Medulla oblongata (tissue), 1 donor: ENCODE data around the gene PRORP.
"Not testable (repeated sequence)": the region's sequence is repeated elsewhere in the genome, so short reads cannot be mapped to it uniquely, and the experiment has no call there.

ENCODE experiments used
- DNase-seq: peaks from one replicate; pipeline ENCODE4 v3.0.0-alpha.2; 2015; ENCODE audit errors: extremely low spot score

PRORP gene

DNA sequence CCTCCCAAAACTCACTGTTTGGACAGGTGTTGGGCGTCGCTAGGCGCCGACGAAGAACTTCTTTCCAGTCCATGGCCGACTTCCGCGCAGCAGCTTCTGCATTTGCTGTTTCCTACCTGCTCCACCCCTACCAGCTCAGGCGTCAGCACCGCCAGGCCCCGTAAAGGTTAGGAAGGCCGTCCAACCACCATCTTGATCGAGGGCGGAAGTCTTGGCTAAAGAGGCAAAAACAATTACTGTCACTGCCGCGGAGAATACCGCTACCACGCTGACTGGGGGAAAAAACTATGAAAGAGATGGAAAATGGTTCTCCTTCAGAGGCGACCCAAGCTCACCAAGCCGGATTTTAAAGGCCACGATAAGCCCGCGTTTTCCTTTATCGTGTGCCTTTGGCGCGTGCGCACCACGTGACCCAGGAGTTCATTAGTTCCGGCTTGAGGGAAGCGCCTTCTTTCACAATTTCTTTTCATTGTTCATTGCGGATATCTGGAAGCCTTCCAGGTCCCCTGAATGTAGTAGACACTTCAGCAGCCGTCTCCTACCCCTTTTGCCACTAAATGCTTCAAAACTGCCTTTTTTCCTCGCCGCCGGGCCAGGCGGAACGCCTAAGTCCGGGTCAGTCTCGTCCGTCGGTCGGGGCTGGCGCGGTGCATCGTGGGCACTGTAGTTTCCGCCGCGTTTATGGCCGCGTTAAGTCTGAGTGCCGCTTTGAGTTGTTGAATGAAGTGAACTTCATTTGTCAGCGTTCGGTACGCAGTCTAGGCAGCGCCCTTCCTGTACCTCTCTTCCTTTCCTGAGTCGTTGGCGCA lies at the start of gene PRORP, which contains the start of gene PPP2R3C:
PRORP (plus strand) TSS at position 666 of the 809 bp plus-strand sequence. CDS start 694 bp downstream, outside the sequence.
PPP2R3C (minus strand) TSS at position 104 of the 809 bp plus-strand sequence; CDS start at position 73, 31 bp downstream.
- DNase-seq: peak; percentile 96

- DNase-seq: no peak
These were observed 48.9 kb upstream of the PRORP start for GRCh38 chr14:35073486-35073885.

GRCh38 chr14:35078082-35078481 lies 44.3 kb upstream of the PRORP start:
- DNase-seq: no peak

DNA sequence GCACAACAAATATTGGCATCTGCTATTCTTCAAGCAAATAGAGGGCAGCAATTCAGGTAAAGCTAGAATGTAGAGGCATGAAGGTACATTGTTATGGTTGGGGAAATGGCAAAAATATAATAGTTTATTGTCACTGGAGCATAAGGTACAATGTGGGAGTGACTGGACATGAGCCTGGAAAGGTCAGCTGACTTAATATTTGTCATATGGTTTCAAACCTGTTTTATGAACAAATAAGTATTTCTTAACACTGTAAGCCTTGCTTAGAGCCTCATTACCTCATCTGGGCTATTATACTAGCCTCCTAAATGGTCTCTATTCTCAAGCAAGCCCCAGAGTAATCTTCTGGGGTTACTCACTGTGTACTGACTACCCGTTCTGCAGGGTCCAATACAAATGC lies 42.6 kb upstream of the PRORP start:
- no peak for DNase-seq

GRCh38 chr14:35083530-35084150 lies 38.7 kb upstream of the PRORP start:
- no peak for DNase-seq

DNA sequence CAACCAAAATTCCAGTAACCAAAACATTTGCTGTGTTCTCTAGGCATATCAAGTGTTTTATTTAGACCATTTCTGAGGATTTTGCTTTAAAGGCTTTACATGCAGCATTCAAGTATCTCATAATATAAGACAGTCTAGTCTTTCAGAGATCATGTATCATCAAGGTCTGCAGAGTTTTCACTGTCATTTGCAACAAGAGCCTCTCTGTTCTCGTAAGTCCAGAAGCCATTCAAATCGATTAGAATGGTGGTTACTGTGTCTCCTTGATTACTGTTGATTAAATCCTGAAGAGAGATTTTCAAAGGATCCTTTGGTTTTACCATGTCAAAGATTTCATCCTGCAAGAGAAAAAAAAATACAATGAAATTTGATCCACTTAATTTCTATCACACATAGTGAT lies 36.9 kb upstream of the PRORP start:
- DNase-seq: no peak

DNA sequence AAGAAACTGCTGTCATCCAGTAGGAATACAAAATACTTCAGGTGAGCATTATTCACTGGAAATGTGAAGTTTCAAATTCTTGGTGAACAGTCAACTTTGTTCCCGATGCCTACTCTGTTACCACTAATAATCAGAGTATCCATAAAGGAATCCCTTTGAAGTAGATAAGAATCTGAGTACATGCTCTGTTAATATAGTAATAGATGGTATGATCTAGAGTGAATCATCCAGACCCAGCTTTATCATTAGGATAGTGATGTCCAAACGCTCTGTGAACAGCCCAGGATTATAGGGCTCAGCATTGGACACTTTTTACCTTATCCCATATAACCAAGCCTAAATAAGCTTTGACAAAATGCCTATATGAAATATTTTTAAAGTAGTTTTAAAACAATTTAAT lies 33.8 kb upstream of the PRORP start:
- no peak for DNase-seq

DNA sequence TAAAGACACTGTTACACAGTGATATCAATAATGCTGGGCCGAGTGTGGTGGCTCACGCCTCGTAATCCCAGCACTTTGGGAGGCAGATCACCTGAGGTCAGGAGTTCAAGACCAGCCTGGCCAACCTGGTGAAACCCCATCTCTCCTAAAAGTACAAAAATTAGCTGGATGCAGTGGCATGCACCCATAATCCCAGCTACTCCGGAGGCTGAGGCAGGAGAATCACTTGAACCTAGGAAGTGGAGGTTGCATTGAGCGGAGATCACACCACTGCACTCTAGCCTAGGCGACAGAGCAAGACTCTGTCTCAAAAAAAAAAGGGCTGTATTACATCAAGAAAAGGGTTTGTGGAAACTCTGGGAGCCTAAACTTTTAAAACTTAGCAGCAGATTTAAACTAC lies 27.7 kb upstream of the PRORP start:
- not testable (repeated sequence) for DNase-seq

DNA sequence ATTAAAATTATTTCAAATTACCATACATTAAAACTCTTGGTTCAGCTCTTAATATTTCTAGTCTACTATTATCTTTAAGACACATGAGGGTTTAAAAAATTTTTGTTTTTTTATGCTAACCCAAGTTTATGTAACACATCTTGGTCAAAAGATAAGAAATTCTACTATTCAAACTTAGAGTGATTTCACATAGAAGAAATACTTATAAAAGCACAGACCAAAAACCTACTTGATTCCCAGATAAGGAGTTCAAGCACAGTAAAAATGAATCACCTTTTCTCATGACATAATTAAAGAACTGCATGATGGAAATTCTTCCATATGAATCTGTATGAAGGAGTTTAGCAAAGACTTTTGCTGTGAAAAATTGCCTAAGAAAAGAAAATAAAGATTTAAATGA lies 14.5 kb upstream of the PRORP start:
- DNase-seq: no peak

DNA sequence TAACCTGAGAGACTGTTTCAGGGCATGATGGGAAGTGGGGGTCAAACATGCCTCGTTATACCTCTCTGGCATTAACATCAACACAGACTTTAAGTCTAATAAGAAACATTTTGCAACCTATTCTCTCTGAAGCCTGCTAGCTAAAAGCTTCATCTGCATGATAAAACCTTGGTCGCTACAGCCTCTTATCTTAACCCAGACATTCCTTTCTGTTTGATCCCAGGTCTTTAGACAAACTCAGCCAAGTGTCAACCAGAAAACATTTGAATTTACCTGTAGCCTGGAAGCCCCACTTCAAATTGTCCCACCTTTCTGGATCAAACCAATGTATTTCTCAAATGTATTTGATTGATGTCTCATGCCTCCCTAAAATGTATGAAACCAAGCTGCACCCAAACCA lies 9.7 kb upstream of the PRORP start:
- no peak for DNase-seq

DNA sequence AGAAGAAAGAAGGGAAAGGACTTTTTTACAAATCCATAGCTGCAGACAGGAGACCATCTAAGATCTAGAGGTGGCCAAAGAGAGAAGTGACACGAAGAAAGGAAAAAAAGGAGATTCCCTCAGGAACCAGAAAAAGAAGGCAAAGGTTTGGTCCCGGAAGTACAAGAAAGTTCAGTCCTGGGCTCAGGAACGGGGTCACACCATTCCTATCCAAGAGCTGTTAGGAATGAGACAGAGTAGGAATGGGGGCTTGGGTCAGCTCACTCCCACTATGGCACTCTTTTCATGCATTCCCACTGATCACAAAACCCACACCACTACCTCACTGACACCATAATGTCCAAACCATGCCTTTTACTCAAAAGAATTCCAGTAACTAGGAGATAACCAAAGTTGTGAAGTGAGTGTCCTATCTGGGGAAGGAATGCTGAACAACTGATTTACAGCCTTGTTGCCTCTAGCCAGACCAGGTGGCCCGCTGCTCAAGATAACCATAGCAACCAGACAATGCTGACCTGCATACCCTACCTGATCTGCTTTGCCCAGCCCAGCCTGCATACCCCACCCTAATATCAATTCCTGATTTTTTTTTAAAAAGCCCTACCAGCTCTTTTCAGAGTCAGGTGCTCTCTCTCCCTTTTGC lies 8.9 kb upstream of the PRORP start:
- no peak for DNase-seq

DNA sequence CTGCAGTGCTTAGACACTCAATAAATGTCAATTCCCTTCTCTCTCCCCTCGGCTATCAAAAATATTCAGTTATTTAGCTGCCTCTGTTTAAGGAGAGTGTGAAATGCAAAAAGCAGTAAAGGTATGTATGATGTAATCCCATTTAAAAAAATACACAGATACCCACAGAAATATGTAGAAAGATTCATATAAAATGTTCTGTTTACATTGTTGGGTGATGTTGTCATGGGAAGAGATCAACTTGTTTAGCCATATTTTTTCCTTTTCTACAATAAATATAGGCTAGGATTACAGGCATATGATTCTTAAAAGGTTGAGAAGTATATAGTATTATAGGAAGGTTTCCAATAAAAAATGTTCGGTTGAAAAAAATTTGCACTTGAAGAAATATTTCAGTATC lies 8.3 kb upstream of the PRORP start:
- DNase-seq: no peak

- DNase-seq: no peak
These were observed 6.1 kb upstream of the PRORP start for GRCh38 chr14:35116242-35116641.

DNA sequence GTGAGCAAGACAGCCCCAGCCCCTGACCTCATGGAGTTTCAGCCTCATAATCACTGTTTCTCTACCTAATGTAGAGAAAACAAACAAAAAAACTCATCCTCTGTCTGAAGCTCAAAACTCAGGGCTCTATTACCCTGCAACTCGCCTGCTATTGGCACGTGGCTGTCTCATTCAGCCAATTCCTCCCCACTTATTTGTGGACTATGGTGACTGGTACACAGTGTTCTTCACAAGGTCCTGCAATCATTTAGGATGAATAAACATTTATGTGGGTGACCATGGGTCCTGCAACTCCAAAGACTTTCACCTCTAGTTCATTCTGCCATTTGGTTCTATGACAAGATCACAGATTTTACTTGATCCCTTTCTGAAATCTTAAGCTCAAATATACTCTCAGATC lies 5.2 kb upstream of the PRORP start:
- no peak for DNase-seq

DNA sequence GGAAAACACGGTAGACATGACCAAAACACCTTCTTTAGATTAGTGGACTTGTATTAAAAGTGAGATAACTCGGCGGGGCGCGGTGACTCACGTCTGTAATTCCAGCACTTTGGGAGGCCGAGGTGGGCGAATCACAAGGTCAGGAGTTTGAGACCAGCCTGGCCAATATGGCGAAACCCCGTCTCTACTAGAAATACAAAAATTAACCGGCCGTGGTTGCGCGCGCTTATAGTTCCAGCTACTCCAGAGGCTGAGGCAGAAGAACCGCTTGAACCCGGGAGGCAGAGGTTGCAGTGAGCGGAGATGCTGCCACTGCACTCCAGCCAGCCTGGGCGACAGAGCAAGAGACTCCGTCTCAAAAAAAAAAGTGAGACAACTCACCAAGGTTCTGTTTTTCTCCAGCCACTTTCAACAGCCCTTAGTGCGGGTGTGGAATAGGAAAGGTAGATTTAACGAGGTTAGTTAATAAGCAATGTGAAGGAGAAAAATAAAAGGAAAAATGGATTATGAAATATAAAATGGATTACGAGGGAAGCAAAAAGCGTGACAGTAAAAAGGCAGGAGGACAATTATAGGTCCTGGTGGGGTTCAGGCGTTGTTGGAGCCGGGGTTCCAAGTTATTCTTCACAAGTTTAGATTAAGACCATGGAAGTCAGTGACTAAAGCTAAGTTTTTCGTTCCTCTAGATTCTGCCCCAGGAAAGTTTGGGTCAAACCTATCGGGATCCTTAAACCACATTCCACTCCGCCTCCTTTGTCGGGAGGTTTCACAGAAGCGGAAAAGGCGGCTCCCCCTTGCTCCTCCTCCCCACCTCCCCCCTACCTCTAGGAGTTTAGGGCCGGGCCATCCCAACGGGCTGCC lies 1.1 kb upstream of the PRORP start:
- no peak for DNase-seq

DNA sequence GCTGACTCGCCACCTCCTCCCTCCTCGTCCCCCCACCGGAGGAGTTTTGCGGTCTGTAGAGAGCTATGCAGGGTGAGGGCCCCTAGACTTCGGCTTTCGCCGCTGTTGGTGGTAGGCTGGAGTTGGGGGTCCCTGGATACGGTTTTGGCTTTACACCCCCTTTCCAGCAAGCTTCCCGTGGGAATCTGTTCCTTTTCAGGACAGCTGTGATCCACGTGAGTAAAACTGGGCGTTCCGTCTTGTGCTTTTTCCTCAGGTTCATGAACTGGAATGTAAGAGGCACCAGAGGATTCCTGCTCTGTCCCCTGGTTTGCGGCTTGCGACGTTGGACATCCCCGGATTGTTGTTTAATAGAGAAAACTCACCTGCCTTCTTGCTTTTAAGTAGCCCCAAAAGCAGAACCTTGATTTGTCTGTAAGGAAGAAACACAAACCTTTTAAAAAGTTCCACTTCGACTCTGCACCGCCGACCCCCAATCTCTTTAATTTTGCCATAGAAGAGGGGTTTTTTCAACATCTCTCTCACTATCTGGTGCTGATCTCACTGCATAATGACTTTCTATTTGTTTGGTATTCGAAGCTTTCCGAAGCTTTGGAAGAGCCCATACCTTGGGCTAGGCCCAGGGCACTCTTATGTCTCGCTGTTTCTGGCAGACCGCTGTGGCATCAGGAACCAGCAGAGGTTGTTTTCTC lies 490 bp downstream of the PRORP start:
- DNase-seq: no peak

GRCh38 chr14:35123388-35123703 lies 994 bp downstream of the PRORP start:
- DNase-seq: no peak

- no peak for DNase-seq
These were observed 1.8 kb downstream of the PRORP start for GRCh38 chr14:35124127-35124526.

GRCh38 chr14:35133542-35134328 lies 11.4 kb downstream of the PRORP start:
- DNase-seq: no peak

DNA sequence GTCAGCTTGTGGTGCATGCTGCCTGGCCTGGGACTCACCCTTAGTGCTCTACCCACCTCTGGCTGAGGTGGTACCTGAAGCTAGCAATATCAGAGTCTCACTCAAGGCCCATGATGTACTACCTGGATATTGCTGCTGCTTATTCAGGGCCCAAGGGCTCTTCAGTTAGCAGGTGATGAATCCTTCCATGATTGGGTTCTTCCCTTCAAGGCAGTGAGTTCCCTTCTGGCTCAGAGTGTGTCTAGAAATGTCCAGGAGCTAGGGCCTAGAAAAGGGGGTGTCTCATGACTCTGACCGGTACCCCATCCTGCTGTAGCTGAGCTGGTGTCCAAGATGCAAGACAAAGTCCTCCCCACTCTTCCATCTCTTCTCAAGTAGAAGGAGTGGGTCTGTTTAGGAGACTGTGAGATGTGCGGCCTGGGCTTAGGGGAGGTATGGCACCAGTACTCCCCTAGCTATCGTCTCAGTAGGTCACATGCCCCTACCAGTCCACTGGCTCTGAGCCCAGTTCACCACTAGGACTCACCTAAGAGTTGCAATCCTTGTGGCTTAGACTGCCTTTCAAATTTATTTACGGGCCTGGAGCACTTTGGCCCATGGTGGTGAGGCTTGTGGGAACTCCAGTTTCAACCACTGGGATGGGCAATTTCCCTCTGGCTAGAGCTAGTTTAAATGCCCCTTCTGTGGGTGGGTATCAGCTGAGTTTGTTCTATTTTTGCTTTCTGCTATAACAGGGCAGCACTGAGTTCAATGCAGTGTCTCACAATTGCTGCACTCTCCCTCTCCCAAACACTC lies 12.2 kb downstream of the PRORP start:
- DNase-seq: peak; percentile 35
